G401 (cell line): Measurements from ENCODE around the gene TMEM39A. TPM values are rescaled to one million over a fixed set of nuclear protein-coding genes. Genes with fewer than 3 reads are reported as not detected.

Experiments
- DNase-seq: peaks from one replicate; pipeline ENCODE4 v3.0.0-alpha.2; 2015; ENCODE audit warnings: low spot score
- in situ Hi-C: cut with HindIII; loops from 2 replicates; pipeline ENCODE4 v1.10.0; 2016; ENCODE audit warnings: low sequenced_read_pairs, mixed read lengths
- total RNA-seq: library from RNA; depleted of rRNA; stranded (reverse); fragments of >200 nt; shearing (Covaris generic); gene quantifications from 2 replicates; pipeline ENCODE4 v1.2.3, GENCODE V29; 2014; rRNA removed

The TMEM39A gene
- total RNA-seq, 1 experiment from 2014 or later = 31.2 TPM

DNA sequence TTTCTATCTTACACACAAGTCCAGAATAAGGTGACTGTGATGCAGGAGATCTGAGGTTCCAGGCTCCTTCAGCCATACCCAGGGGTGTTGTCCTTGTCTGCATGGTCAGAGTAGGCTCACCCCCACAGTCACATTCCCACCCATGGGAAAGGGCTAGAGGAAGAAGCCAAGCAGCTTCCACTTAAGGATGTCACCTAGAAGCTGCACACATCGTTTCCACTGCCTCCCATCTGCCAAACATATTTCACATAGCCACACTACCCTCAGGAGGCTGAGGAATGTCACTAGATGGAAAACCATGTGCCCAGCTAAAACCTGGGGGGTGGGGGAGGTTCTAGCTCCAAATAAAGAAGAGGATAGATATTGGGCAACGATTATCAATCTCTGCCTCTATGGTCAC, 58.1 kb downstream of the TMEM39A start:
- DNase-seq = no peak
- in situ Hi-C loops = no loop called here

DNA sequence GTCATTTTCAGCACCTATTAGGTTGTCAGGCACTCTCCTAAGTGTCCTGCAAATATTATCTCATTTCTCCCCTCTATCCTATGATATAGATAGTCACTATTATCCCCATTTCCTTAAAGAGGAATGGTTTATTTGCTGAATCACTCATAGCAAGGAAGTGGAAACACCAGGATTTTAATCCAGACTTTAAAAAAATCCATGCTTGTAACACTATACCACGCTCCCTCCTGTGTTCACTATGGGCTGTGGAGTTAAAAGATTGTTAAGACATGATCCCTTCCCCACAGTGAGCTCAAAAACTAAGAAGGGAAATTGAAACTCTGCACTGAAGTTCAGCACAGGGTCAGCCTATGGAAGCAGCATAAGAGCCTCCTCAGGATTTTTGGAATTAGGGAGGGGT, 60.2 kb downstream of the TMEM39A start:
- in situ Hi-C loops = no loop called here
- no peak for DNase-seq

GRCh38 chr3:119402791-119403190, 60.6 kb downstream of the TMEM39A start:
- DNase-seq = no peak
- in situ Hi-C loops = no loop called here

GRCh38 chr3:119401503-119402440, 61.6 kb downstream of the TMEM39A start:
- in situ Hi-C loops = no loop called here
- no peak for DNase-seq

GRCh38 chr3:119401069-119401468, 62.3 kb downstream of the TMEM39A start:
- in situ Hi-C loops = no loop called here

GRCh38 chr3:119400466-119400865, 62.9 kb downstream of the TMEM39A start:
- no peak for DNase-seq
- in situ Hi-C loops = no loop called here

More at GRCh38 chr3:119401069-119401468, 62.3 kb downstream of the TMEM39A start:
- DNase-seq = no peak

DNA sequence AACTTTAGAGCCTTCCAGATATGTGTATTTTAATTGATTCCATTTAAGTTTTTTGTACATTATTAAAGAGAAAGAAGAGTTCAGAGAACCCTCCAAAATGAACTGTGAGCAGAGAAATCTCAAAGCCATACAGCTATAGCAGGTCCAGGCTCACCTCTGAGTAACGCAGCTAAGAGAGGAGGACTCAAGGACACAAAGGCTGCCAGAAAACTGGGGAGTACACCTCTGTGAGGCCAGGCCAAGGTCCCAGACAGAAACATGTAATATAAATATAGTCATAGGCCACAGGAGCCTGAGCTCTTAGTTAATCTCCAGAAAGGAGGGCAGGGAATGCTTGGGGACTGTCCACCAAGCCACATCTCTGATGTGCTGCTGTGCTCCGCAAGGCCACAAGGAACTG, 66.5 kb downstream of the TMEM39A start:
- DNase-seq = no peak
- in situ Hi-C loops = no loop called here

DNA sequence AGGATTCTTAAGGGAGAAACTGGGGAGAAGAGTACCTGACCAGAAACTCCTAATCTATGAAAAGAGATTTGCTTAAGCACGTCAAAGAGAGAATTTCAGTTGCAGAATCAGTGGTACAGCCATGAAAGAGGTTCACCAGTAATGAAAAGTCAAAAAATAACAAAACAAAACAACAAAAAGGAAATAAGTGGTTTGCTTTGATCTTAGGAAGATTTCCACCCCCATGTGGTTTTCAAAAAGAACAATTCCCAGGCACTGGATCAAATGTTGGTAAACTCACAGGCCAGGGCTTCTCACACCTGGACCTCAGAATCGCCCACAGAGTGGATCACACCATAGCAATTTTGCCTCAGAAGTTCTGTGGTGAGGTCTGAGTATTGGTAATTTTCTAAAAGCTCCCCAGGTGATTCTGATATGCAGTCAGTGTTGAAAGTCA, 67.5 kb downstream of the TMEM39A start:
- no peak for DNase-seq
- in situ Hi-C loops = no loop called here

GRCh38 chr3:119388577-119388976, 74.8 kb downstream of the TMEM39A start:
- no peak for DNase-seq
- in situ Hi-C loops = no loop called here

GRCh38 chr3:119382134-119382533, 81.3 kb downstream of the TMEM39A start:
- DNase-seq = no peak
- in situ Hi-C loops = no loop called here

DNA sequence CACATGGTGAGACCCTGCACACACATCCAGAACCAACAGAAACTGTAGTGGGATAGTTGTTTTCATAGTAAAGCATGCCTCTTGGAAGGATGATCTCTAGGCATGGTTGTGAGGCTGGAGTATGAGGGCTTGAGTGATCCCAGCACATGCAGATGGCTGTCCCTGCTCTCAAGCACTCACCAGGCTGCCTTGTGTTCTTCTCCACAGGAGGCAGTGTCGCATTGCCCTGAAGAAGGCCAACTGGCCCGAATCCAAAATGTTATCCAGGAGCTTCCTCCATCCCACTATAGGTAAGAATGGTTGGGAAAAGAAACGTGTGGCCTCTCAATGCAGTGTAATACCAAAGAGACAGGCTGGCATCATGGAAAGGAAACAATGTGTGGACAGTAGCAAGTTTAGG, 82.7 kb downstream of the TMEM39A start:
- in situ Hi-C loops = no loop called here
- DNase-seq = peak; percentile 3

Other genes with a start within 250 kb of the TMEM39A start
- 8.7 and 17.8 TPM in 2 replicates for gene B4GALT4, start 222.7 kb downstream of the TMEM39A start, total RNA-seq
- not detected in 2 replicates for gene ARHGAP31, start 169.2 kb downstream of the TMEM39A start, total RNA-seq
- 5.5 and 31.4 TPM in 2 replicates for gene POGLUT1, start 5.3 kb upstream of the TMEM39A start, total RNA-seq
- gene TIMMDC1, start 34.9 kb upstream of the TMEM39A start, total RNA-seq = 62.2 and 69.2 TPM in 2 replicates
- gene CD80, start 96.0 kb upstream of the TMEM39A start, total RNA-seq = not detected in 2 replicates
- gene ADPRH, start 115.9 kb upstream of the TMEM39A start, total RNA-seq = not detected in 2 replicates
- not detected in 2 replicates for gene PLA1A, start 134.3 kb upstream of the TMEM39A start, total RNA-seq
- 0.06 TPM in 1 of 2 replicates, not detected in the other for gene POPDC2, start 197.0 kb upstream of the TMEM39A start, total RNA-seq
- 4.2 and 5.0 TPM in 2 replicates for gene COX17, start 213.8 kb upstream of the TMEM39A start, total RNA-seq
- not detected in 2 replicates for gene CFAP91, start 239.4 kb upstream of the TMEM39A start, total RNA-seq